HG03280 (cell line): ENCODE data around the gene EXOC1L.

Experiments used
- ATAC-seq: cut with Tn5 transposase; IDR thresholded peaks from one replicate; pipeline ENCODE4 v1.9.1; 2021; ENCODE audit warnings: mild to moderate bottlenecking, moderate library complexity; ENCODE audit not compliant: unreplicated experiment

Gene EXOC1L, protein sequence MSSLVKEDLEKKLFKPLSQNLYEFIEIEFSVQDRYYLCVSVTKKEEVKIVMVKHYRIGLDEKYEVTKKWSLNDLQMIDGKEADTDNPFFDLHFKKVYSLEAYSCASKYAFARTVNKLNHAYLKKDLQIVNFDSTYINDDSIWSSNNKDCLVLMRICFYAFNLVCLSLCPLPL

DNA sequence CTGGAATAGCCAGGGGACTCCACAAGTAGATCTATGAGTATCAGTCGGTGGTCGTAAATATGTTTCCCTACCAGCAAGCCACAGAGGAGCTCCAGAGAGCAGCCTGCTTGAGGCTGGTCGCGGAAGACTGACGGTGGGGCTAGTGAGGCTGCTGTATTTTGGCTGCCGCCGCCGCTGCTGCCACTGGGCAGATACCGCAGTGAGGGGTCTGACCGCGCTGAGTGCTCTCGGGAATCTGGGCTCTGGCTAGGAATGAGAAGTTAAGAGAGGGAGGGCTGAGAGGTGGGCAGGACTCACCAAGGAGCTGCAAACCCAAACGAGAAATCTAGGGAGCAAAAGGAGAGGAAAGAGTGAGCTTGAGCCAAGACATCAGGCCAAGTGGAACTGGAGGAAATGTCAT is at the start of gene EXOC1L:
Gene EXOC1L, plus strand, starts transcription at position 157 of the 400 bp plus-strand sequence. Its CDS starts 237 bp downstream, at position 394.
- no peak for ATAC-seq

DNA sequence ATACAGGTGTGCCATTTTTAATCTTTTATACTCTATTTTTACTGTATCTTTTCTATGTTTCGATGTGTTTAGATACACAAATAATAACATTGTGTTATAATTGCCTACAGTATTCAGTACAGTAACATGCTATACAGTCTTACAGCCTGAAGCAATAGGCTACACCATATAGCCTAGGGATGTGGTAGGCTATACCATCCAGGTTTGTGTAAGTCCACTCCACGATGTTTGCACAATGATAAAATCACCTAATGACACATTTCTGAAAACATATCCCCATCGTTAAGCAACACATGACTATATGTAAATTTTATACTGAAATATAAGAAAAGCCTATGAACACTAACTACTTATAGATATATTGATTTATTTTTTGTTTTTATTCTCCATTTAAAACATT is 48.9 kb upstream of the EXOC1L start:
- ATAC-seq: no peak

- ATAC-seq: no peak
These were observed 38.2 kb upstream of the EXOC1L start for GRCh38 chr4:55781341-55781740.

DNA sequence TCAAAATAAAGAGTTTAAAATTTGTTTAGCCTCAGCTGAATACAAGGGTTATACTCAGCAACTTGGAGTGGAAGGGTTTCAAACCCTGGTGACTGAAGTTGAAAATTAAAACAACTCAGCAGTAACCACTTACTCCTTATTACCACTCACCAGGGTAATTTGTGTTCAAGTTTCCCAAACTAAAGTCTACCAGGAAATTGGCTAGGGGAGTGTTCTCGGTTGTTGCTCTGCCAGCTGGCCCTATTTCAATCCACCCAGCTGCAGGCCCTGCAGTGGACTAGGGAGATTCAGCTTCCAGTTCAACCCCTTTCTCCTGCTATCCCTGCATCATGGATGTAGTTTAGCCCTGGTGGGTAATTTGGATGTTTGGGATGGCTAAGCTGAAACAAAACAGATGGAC is 37.8 kb upstream of the EXOC1L start:
- ATAC-seq: no peak

DNA sequence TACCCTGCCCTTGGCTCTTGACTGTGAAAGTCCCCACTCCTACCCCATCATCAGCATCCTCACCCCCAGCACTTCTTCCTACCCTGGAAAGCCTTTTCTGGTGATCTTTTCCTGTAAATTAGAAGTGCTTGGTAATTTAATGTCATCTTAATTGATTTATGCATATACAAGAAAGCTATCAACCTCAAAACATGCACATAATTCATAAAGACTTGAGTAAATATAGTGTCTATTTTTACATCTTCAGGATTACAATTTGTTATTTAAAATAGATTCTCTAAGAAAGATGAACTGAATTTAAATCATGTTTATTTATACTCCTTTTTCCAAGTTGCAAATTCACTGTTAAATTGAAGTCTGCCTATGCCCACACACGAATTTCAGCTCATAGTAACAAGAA is 36.0 kb upstream of the EXOC1L start:
- ATAC-seq: no peak

- ATAC-seq: no peak
These were observed 34.8 kb upstream of the EXOC1L start for GRCh38 chr4:55784747-55785146.

DNA sequence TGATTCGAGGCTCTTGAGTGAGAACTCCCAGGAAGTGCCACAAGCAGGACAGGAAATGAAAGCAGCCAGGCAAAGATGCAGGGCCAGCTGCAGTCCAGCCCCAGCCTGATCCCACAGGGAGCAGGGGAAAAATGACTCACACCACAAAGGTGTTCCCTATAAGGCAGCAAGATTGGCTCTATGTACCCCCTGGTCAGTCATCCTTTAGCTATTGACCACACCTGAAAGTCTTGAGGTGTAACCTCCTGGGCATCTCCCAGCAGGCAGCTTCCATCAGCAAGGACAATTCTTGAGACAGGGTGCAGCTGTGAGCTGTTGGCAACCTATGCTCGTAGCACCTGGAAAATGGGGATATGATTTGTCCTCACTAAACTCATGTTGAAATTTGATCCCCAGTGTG is 27.9 kb upstream of the EXOC1L start:
- ATAC-seq: no peak

DNA sequence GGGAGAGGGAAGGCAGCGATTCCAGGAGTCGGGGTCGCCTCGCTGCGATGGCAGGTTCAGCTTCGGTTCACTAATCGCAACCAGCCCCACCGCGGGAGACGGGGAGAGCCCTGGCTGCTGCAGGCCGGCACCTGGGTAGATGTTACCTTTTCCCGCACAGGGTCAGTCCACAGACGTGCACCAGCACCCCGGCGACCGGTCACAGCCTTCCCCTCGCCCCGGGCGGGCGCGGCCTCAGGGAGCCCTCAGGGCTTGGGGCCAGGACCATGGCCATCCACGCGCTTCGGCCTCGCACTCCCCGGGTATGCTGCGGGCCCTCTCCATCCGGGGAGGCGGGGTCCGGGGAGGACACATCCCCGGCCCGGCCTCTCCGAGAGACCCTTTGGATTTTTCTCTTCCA is 26.1 kb upstream of the EXOC1L start:
- no peak for ATAC-seq

GRCh38 chr4:55794053-55794452 is 25.5 kb upstream of the EXOC1L start:
- ATAC-seq: no peak

GRCh38 chr4:55795341-55795740 is 24.2 kb upstream of the EXOC1L start:
- ATAC-seq: no peak

- no peak for ATAC-seq
These were observed 18.1 kb upstream of the EXOC1L start for GRCh38 chr4:55801498-55801897.

DNA sequence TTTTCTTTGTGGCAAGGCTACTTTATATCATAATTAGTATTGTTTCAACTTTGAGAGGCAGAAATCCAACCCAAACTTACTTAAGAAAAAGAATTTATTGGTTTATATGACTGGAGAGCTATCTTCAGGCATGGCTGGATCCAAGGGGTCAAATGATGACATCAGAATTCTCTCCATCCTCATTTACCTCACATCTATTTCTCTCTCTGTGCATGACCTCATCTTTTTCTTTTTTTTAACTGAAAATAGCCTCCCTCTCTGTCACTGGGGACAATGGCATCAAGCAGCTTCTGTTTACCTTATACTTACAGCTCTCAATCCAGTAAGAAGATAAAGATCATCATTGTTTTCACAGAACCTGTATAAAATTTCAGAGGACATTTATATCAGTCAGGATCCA is 12.0 kb upstream of the EXOC1L start:
- ATAC-seq: no peak

DNA sequence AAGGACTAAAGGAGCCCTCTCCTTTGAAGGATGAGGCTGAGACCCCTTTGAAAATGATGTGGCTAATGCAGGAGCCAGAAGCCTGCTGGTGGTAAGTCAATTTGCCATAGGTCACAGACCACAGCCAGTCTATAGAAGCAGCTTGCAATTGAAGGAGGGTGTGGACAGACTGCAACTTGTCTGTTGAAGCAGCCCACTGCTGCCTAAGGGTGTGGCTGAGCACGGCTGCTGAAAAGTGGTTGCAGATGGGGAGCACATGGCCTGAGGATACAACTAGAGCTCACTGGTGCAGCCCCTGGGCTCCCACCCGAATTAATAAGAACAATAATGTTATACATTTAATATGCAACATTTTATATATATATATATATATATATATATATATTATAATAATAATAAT is 11.4 kb upstream of the EXOC1L start:
- no peak for ATAC-seq

GRCh38 chr4:55808632-55809031 is 11.0 kb upstream of the EXOC1L start:
- ATAC-seq: no peak

DNA sequence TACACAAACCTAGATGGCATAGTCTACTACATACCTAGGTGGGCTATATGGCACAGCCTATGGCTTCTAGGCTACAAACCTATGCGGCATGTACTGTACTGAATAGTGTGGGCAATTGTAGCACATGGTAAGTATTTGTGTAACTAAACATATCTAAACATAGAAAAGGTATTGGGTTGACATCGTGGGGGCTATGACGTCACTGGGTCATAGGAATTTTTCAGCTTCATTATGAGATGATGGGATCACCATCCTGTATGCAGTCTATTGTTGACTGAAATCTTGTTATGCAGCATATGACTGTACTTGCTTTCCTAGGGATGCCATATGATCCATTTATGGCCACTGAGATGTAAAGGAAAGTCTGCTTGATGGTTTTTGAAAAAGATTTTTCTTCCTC is 1.9 kb upstream of the EXOC1L start:
- no peak for ATAC-seq

DNA sequence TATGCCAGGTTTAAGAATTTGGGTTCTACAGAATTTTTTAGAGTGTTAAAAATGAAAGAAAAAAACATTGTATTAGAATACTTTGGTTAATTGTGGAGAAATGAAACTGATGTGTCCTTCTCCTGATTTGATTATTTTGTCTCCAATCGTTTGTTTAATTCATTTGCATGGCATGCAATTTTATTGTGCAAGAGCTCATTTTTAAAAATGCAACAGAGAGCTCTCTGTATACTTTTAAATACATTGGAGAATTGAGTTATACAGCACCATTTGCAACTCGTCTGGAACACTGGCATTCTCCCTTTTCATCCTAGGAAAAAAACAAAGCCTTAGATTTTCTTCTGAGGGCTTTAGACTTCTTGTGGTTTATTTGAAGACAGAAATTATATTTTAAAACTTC is 689 bp downstream of the EXOC1L start:
- no peak for ATAC-seq

DNA sequence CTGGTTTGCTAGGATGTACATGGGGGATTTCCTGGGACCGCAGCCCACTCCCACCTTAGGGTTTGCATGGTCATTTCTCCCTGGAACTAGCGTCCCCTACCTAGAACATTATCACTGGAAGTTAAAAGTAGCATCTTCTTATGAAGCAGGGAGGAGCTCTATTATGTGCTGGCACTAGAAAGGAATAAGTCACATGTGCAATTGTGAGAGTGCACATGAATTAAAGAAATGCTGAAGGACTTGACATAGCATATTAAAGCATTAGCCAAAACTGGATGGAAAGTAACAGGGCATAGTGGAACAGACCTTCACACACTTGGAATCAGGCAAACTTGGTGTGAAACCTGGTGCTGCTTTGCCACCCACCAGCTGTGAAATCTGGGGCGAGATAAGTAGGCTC is 2.7 kb downstream of the EXOC1L start:
- no peak for ATAC-seq

DNA sequence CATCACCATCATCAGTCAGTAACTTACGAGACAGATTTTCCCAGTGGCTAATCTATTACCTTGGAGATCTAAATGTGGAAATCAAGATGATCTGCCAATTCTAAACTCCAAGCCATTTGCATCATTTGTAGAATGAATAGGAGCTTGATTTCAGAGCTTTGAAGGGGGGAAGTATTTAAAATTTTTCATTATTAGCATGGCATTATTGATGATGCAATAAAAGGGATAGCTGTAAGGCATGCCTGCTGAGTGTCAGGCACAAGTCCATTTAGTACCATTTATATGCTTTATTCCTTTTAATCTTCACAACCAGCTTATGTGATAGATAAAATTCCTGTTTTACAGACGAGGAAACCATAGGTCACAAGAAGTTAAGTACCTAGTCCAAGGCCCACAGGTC is 5.3 kb downstream of the EXOC1L start:
- no peak for ATAC-seq

GRCh38 chr4:55826986-55827385 is 7.4 kb downstream of the EXOC1L start:
- ATAC-seq: no peak

- no peak for ATAC-seq
These were observed 8.0 kb downstream of the EXOC1L start for GRCh38 chr4:55827582-55827981.

- no peak for ATAC-seq
These were observed 10.5 kb downstream of the EXOC1L start for GRCh38 chr4:55830048-55830447.

- no peak for ATAC-seq
These were observed 11.1 kb downstream of the EXOC1L start for GRCh38 chr4:55830716-55831115.

- no peak for ATAC-seq
These were observed 14.7 kb downstream of the EXOC1L start for GRCh38 chr4:55834086-55834795.
